ENCODE results near the gene STMND1.

The STMND1 gene

GRCh38 chr6:17161076-17161475, 59.2 kb downstream of the STMND1 start:
- no peak for DNase-seq (ENCODE audit: low spot score)

- no peak for DNase-seq (ENCODE audit: low spot score)
Measured at GRCh38 chr6:17165383-17165782, 63.5 kb downstream of the STMND1 start.

DNA sequence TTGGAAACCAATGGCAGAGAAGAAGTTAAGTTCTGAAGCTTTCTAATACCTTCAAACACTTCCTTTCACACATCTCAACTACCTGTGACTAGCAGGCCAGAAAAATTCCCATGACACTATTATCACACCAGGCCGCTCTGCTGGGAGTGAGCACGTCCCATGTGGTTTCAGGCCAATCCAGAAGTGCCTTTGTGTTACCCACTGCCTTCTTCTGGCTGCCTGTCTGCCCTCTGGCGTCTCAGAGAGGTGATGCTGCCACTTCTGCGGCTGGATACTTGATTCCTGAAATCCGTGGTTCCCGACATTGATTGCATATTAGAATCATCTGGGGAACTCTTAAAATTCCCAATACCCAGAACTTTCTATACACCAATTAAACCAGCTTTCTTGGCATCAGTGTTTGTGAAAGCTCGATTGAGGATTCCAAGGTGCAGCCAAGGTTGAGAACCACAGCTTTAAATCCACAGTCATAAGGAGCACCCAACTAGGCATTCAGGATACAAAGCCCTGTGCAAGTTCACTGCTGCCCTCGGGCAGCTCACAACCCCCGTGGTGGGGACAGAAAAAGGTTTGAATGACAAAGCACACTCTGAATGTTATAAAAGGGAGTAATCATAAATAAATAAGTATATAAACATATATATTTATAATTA, 65.6 kb downstream of the STMND1 start:
- peak; percentile 50 for DNase-seq (ENCODE audit: low spot score)

DNA sequence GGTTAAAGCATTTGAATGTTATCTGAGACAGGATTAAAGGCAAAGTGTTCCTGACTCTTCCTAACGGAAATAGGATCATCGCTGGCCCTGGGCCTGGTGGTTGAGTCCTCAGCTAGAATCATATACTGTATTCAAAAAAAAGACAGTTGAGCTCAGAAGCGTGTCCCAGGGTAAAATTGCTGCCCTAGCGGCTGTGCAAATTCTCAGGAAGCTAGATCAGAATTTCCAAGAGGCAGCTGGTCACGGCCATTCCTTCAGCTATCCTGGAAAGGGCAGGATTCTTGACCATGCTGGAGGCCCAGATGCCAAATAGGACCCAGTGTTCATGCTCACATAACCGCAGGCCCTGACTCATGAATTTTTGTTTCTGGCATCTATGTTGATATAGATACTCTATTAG, 67.4 kb downstream of the STMND1 start:
- DNase-seq (ENCODE audit: low spot score), result no peak

- no peak for DNase-seq (ENCODE audit: low spot score)
Measured at GRCh38 chr6:17169711-17170110, 67.9 kb downstream of the STMND1 start.

DNA sequence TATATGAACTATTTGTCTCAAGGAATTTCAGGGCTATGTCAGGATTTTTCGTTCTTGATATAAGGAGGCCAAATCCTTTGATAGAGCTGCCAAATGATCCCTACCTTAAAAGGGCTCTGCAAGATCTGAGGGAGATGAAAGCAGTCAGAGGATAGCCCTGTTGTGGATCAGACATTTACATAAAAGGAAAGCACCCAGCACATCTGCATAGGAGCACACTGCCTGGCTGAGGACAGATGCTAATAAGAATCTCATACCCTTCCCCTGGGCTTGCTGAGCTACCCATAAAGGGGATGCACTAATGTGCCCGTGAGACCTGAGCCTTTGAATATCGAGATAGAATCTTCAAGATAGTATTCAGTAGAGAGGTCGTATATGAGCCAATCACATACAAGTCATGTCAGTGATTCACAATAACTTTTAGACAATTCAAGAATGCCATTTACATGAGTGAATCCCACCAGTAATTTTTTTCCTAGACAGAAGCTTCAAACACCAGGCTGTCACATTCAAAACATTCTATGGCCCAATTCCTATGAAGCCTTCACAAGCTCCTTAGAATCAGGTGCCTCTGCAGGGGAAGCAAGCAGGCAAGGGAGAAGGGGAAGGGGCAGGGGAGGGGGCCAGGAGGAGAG, 71.1 kb downstream of the STMND1 start:
- no peak for DNase-seq (ENCODE audit: low spot score)

DNA sequence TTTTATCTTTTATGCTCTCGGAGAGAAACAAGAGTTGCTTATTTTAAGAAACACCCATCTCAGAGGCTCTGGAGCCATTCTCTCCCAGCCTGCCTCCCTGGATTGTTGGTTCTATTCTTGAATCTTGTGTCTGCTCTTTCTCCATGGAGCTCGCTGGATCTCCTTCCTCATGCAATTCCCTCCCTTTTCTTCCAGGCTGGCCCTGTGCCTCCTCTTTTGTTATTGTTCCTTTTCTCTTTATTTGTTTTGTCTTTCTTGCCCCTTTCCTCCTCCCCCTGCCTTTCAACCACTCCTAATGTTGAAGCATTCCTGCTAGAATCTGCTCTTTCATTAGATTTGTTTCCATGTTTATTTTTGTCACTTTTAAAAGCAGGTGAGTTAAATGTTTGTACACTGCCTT, 76.5 kb downstream of the STMND1 start:
- DNase-seq (ENCODE audit: low spot score), result no peak

- DNase-seq (ENCODE audit: low spot score), result no peak
Measured at GRCh38 chr6:17178754-17179529, 77.1 kb downstream of the STMND1 start.

GRCh38 chr6:17179530-17180073, 77.8 kb downstream of the STMND1 start:
- DNase-seq (ENCODE audit: low spot score), result no peak

All from HuH-7 (cell line).